HCT116 (cell line): ENCODE measurements around the gene PLEKHO1. TPM values are rescaled to one million over a fixed set of nuclear protein-coding genes. Genes with fewer than 3 reads are reported as not detected.

Source experiments
- ATAC-seq: fragments of 200-7000 bp; cut with Tn5 transposase; 2 replicates; pipeline ENCODE4 v1.9.1; 2020; ENCODE audit warnings: mild to moderate bottlenecking, moderate library complexity
- BruUV-seq: library from RNA; stranded (reverse); fragments of 400-500 nt; replicated peaks from 2 replicates; lab custom pipeline; 2021; lab: Mats Ljungman, UMichigan
- CTCF ChIA-PET: fragments of 300-600 bp; sonication (Branson Sonifier 250); formaldehyde crosslinking; loops from one replicate; lab custom pipeline; 2021; ENCODE audit warnings: antibody characterized with exemption; lab: Charles Lee
- POLR2A ChIA-PET: fragments of 300-600, 350-600 bp; sonication (Branson Sonifier 250); formaldehyde crosslinking; loops from one replicate; lab custom pipeline; 2021; ENCODE audit warnings: antibody characterized with exemption; lab: Charles Lee
- RAD21 ChIA-PET, 2 experiments: fragments of 300-600 bp; sonication (Branson Sonifier 250); formaldehyde crosslinking; loops; one replicate each; lab custom pipeline; 2023; ENCODE audit warnings: low total read pairs in 2 of 2; ENCODE audit not compliant: uncharacterized antibody in 2 of 2, unreplicated experiment in 2 of 2, low non-redundant PET in 1 of 2; lab: Charles Lee
- DNase-seq: peaks from one replicate; pipeline ENCODE4 v3.0.0-alpha.2; 2010; ENCODE audit warnings: low read depth, low spot score
- H2AFZ ChIP-seq: fragments of 200-600 bp; shearing (Covaris generic), sonication (generic); 2 replicates; pipeline ENCODE4 v1.6.1; 2017; ENCODE audit warnings: low read depth, mixed run types, mixed read lengths, antibody characterized with exemption, low read length; ENCODE audit not compliant: poor library complexity, severe bottlenecking
- H3K27ac ChIP-seq: 2 replicates; pipeline ENCODE4 v1.5.1; 2012; ENCODE audit warnings: low read depth, low read length
- H3K27me3 ChIP-seq: fragments of 200-600 bp; sonication (generic); 2 replicates; pipeline ENCODE4 v1.6.1; 2016; ENCODE audit warnings: mixed run types, low read length, mixed read lengths; ENCODE audit not compliant: insufficient read depth
- H3K36me3 ChIP-seq, 2 experiments: fragments of 200-500 bp in 1 of 2; fragments of 200-600 bp in 1 of 2; sonication (Bioruptor generic) in 1 of 2; sonication (generic) in 1 of 2; 2 replicates each; pipeline versions ENCODE4 v1.5.1 to v1.6.1; 2014 to 2016; ENCODE audit warnings: low read length in 2 of 2, inconsistent platforms in 1 of 2, mixed read lengths in 1 of 2, mixed run types in 1 of 2; ENCODE audit not compliant: insufficient read depth in 2 of 2, control insufficient read depth in 1 of 2
- H3K4me1 ChIP-seq, 2 experiments: fragments of 200-600 bp in 1 of 2; sonication (generic) in 1 of 2; 2 replicates each; pipeline versions ENCODE4 v1.5.1 to v1.6.1; 2012 to 2017; ENCODE audit warnings: low read length in 2 of 2, inconsistent platforms in 1 of 2, mild to moderate bottlenecking in 1 of 2, mixed read lengths in 1 of 2, mixed run types in 1 of 2, moderate library complexity in 1 of 2; ENCODE audit not compliant: insufficient read depth in 2 of 2, control insufficient read depth in 1 of 2
- H3K4me2 ChIP-seq: fragments of 200-600 bp; sonication (generic); 2 replicates; pipeline ENCODE4 v1.6.1; 2017; ENCODE audit warnings: mixed run types, low read length, mixed read lengths
- H3K4me3 ChIP-seq, 2 experiments: fragments of 200-600 bp in 1 of 2; sonication (generic) in 1 of 2; replicated peaks in 1 of 2; 2 replicates each; pipeline ENCODE4 v1.5.1; 2011 to 2016; ENCODE audit warnings: low read length in 2 of 2, control low read depth in 1 of 2, low read depth in 1 of 2, mild to moderate bottlenecking in 1 of 2, mixed read lengths in 1 of 2, mixed run types in 1 of 2
- H3K79me2 ChIP-seq: fragments of 200-600 bp; sonication (generic); 2 replicates; pipeline ENCODE4 v1.6.1; 2017; ENCODE audit warnings: mild to moderate bottlenecking, mixed run types, low read length, moderate library complexity, mixed read lengths; ENCODE audit not compliant: insufficient read depth
- H3K9ac ChIP-seq: fragments of 200-600 bp; sonication (generic); 2 replicates; pipeline ENCODE4 v1.6.1; 2016; ENCODE audit warnings: low read length, mixed read lengths
- H3K9me2 ChIP-seq: fragments of 200-600 bp; sonication (generic), shearing (Covaris generic); 2 replicates; pipeline ENCODE4 v1.6.1; 2017; ENCODE audit warnings: mixed run types, mild to moderate bottlenecking, moderate library complexity; ENCODE audit not compliant: insufficient read depth
- H3K9me3 ChIP-seq, 2 experiments: fragments of 200-500 bp in 1 of 2; fragments of 200-600 bp in 1 of 2; sonication (Bioruptor generic) in 1 of 2; sonication (generic) in 1 of 2; 2 replicates each; pipeline ENCODE4 v1.6.1; 2014 to 2017; ENCODE audit warnings: low read length in 2 of 2, mixed read lengths in 2 of 2, inconsistent platforms in 1 of 2, low read depth in 1 of 2, mild to moderate bottlenecking in 1 of 2, mixed run types in 1 of 2, moderate library complexity in 1 of 2; ENCODE audit not compliant: control insufficient read depth in 1 of 2, insufficient read depth in 1 of 2
- H4K20me1 ChIP-seq: fragments of 200-600 bp; sonication (generic), shearing (Covaris generic); 2 replicates; pipeline ENCODE4 v1.6.1; 2017; ENCODE audit warnings: mixed run types, mild to moderate bottlenecking, moderate library complexity; ENCODE audit not compliant: insufficient read depth
- CEBPB ChIP-seq: IDR thresholded peaks from 2 replicates; pipeline ENCODE4 v1.6.1; 2012; ENCODE audit warnings: low read depth
- ELF1 ChIP-seq: IDR thresholded peaks from 2 replicates; pipeline ENCODE4 v1.6.1; 2012; ENCODE audit warnings: low read depth, borderline replicate concordance
- EZH2 ChIP-seq: fragments of 200-600 bp; sonication (generic); IDR thresholded peaks from 2 replicates; pipeline ENCODE4 v1.6.1; 2017; ENCODE audit warnings: antibody characterized with exemption, mixed run types
- SIN3A ChIP-seq: IDR thresholded peaks from 2 replicates; pipeline ENCODE4 v1.6.1; 2012; ENCODE audit warnings: low read depth
- ZFX ChIP-seq: fragments of 450-650 bp; IDR thresholded peaks from 2 replicates; pipeline ENCODE4 v1.6.1; 2017
- intact Hi-C: fragments of 100-400 bp; cut with micrococcal nuclease; formaldehyde crosslinking; loops from 2 replicates; pipeline ENCODE4 v1.10.0; 2022
- total RNA-seq: library from RNA; stranded (reverse); gene quantifications from one replicate; pipeline ENCODE4 v1.2.1, GENCODE V29; 2021; ENCODE audit not compliant: unreplicated experiment
- TF ChIP-seq, protein P1 (sequence below): IDR thresholded peaks from 2 replicates; pipeline ENCODE4 v1.6.1; 2011; ENCODE audit warnings: mild to moderate bottlenecking, low read length, moderate library complexity; ENCODE audit not compliant: insufficient replicate concordance; ENCODE audit errors: extremely low read depth

PLEKHO1 gene
- total RNA-seq, 1 experiment from 2014 or later = 6.9 TPM

DNA sequence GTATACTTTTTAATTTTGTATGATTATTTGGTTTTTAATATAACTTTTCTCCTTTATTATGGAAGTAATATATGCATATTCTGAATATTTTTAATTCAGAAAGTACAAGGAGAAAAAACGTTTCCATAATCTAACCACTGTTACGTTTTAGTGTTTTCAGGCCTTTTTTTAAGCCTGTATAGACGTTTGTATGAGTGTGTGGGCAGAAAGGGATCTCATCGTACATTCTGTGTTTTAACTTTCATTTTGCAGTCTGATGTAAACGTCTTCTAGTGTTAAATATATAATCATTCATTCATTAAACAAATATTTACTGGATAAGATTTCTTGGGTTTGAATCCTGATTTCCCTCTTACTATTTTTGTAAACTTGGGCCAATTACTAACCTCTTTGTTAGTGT is 38.0 kb upstream of the PLEKHO1 start:
- no TSS peak for BruUV-seq
- no peak for ATAC-seq
- intact Hi-C loops = no loop called here
- Histone ChIP-seq H3K27ac (no peak overlapping the region), H3K79me2 (no peaks in the 10 kb centered on the region), H2AFZ (no peak overlapping the region), H3K4me3 (no peak overlapping the region), H3K9me2 (no peaks in the 10 kb centered on the region), H3K4me1 (no peaks in the 10 kb centered on the region), H3K36me3 (0 out of 4 replicates have a peak, but pooled peaks cover 0 to 3% of the 10 kb centered on the region in 2 experiments), H3K27me3 (no peaks in the 10 kb centered on the region), H3K9ac (no peak overlapping the region), H4K20me1 (no peaks in the 10 kb centered on the region), H3K4me2 (no peak overlapping the region), H3K9me3 (no peaks in the 10 kb centered on the region)
- TF ChIP-seq ZFX (no peak), ELF1 (no peak), SIN3A (no peak)
- TF ChIP-seq, protein P1, sequence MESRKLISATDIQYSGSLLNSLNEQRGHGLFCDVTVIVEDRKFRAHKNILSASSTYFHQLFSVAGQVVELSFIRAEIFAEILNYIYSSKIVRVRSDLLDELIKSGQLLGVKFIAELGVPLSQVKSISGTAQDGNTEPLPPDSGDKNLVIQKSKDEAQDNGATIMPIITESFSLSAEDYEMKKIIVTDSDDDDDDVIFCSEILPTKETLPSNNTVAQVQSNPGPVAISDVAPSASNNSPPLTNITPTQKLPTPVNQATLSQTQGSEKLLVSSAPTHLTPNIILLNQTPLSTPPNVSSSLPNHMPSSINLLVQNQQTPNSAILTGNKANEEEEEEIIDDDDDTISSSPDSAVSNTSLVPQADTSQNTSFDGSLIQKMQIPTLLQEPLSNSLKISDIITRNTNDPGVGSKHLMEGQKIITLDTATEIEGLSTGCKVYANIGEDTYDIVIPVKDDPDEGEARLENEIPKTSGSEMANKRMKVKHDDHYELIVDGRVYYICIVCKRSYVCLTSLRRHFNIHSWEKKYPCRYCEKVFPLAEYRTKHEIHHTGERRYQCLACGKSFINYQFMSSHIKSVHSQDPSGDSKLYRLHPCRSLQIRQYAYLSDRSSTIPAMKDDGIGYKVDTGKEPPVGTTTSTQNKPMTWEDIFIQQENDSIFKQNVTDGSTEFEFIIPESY = no peak
- RAD21 ChIA-PET = no interaction called here
- no peak for DNase-seq
- CTCF ChIA-PET = no interaction called here
- POLR2A ChIA-PET = no interaction called here

DNA sequence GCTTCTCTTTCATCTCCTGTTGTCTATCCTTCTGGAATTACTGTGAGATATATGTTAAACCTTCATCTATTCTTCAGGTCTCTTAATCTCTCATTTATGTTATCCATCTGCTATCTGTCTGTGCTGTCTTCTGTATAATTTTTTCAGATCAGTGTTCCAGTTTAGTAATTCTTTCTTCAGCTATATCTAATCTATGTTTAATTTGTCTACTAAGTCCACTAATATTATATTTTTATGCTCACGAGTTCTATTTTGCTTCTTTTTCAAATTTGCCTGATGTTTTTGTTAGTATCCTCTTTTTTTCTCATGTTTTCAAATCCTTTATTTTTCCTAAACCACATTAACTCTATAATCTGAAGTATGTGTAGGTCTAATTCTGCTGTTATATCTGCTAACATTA is 34.6 kb upstream of the PLEKHO1 start:
- no TSS peak for BruUV-seq

More for the DNA sequence above, 34.6 kb upstream of the PLEKHO1 start:
- ATAC-seq = no peak
- Histone ChIP-seq H3K4me2 (no peak overlapping the region), H2AFZ (no peak overlapping the region), H3K9ac (no peak overlapping the region), H4K20me1 (no peaks in the 10 kb centered on the region), H3K27me3 (no peaks in the 10 kb centered on the region), H3K9me2 (no peaks in the 10 kb centered on the region), H3K4me1 (no peaks in the 10 kb centered on the region), H3K9me3 (no peaks in the 10 kb centered on the region), H3K27ac (no peak overlapping the region), H3K79me2 (no peaks in the 10 kb centered on the region), H3K36me3 (0 out of 4 replicates have a peak, but pooled peaks cover 0 to 3% of the 10 kb centered on the region in 2 experiments), H3K4me3 (no peak overlapping the region)
- ChIA-PET RAD21 (no interaction called here), CTCF (no interaction called here), POLR2A (no interaction called here)
- TF ChIP-seq ZFX (no peak), EZH2 (no peak), CEBPB (no peak)
- no peak for DNase-seq
- intact Hi-C loops = no loop called here
